ENCODE data around the gene GSTCD. TPM values are rescaled to one million over a fixed set of nuclear protein-coding genes. Genes with fewer than 3 reads are reported as not detected.
"Not testable (repeated sequence)": the region's sequence is repeated elsewhere in the genome, so short reads cannot be mapped to it uniquely, and the experiment has no call there.

GSTCD gene
- total RNA-seq, 2 experiments from 2014 or later, result 16.2 to 17.5 TPM

DNA sequence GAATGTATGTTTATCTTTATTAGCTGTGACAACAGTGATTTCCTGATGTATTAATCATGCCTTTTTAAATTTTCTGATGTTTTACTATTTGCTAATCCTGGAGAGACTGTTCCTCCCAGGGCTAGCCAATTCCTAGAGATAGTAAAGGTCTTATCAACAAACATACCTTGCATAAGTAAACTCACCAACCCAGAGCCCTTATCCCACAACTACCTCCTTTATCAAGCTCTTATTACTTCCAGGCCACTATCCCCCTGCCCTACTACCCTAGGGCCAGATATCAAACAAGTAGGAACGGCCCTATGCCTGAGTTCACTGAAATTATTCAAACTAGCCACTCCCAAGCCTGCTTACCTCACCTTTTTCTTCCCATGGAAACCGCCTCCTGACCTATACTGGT lies 128.5 kb downstream of the GSTCD start:
- CTCF ChIA-PET, result no interaction called here
- no peak for DNase-seq
- no peak overlapping the region for H3K4me3 Mint-ChIP-seq
- H3K4me1 Mint-ChIP-seq (ENCODE audit: low read depth), result no peaks in the 10 kb centered on the region
- TF ChIP-seq, protein P1, sequence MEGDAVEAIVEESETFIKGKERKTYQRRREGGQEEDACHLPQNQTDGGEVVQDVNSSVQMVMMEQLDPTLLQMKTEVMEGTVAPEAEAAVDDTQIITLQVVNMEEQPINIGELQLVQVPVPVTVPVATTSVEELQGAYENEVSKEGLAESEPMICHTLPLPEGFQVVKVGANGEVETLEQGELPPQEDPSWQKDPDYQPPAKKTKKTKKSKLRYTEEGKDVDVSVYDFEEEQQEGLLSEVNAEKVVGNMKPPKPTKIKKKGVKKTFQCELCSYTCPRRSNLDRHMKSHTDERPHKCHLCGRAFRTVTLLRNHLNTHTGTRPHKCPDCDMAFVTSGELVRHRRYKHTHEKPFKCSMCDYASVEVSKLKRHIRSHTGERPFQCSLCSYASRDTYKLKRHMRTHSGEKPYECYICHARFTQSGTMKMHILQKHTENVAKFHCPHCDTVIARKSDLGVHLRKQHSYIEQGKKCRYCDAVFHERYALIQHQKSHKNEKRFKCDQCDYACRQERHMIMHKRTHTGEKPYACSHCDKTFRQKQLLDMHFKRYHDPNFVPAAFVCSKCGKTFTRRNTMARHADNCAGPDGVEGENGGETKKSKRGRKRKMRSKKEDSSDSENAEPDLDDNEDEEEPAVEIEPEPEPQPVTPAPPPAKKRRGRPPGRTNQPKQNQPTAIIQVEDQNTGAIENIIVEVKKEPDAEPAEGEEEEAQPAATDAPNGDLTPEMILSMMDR (IDR thresholded peaks at IDR 0.05), result no peak
- H3K27me3 Mint-ChIP-seq, result no peaks in the 10 kb centered on the region
- peaks cover 26% of the 10 kb centered on the region for H3K36me3 Mint-ChIP-seq (ENCODE audit: low read depth)
- POLR2A ChIA-PET, result no interaction called here
- intact Hi-C loops (cut with micrococcal nuclease), result no loop called here
- no peak for ATAC-seq
- no peaks in the 10 kb centered on the region for H3K9me3 Mint-ChIP-seq
- H3K27ac Mint-ChIP-seq, result no peak overlapping the region

DNA sequence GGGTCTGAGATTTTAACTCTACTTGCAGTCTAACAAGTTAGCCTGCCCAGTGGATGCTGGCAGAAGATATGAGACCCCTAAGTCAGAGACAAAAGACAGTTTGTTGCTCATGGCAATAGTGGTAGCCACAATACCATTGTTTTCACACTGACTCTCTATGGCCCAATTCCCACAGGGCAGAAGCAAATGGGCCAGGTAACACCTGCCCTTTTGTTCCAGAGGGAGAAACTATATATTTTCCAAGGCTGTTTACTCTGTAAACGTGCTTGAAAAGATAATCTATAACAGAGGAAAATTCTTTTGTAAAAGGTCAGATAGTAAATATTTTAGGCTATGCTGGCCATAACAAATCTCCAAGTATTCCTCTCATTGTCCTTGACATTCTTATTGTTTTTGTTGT lies 129.5 kb downstream of the GSTCD start:
- ATAC-seq (no peak), DNase-seq (no peak)
- Mint-ChIP-seq H3K27ac (no peak overlapping the region), H3K27me3 (no peaks in the 10 kb centered on the region), H3K9me3 (no peaks in the 10 kb centered on the region), H3K4me1 (ENCODE audit: low read depth) (no peaks in the 10 kb centered on the region), H3K4me3 (no peak overlapping the region), H3K36me3 (ENCODE audit: low read depth) (peaks cover 24% of the 10 kb centered on the region)
- ChIA-PET POLR2A (no interaction called here), CTCF (no interaction called here)
- TF ChIP-seq, protein P1 (IDR thresholded peaks at IDR 0.05), result no peak
- intact Hi-C loops (cut with micrococcal nuclease), result no loop called here

DNA sequence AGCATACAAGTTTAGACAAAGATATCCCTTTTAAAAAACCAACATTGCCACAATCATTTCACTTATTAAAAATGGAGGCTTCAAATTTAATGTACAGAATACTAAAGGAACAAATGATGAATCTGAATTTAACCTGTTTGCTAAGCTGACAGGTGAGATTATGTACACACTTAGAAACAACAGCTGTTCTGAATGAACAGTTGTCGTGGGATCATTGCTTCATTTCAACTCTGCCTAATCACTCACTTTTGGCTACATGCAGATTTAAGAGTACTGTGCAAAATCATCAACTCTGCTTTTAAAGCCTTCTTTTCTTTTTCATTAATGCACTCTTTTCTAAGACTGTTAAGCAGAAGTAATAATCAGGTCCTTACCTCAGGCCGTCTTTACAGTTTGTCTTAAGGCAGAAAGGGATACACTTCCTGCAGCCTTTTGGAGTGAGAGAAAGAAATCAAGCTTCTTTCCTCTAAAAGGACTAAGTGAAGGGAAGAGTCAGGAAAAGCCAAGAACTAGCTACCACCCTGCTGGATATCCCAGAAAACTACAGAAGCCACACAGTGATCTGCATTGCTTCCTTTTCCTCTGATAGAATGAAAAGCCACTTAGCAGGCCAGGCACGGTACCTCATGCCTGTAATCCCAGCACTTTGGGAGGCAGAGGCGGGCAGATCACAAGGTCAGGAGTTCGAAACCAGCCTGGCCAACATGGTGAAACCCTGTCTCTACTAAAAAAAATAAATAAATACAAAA lies 132.0 kb downstream of the GSTCD start:
- ATAC-seq, result no peak
- H3K27me3 Mint-ChIP-seq, result no peaks in the 10 kb centered on the region
- no peaks in the 10 kb centered on the region for H3K9me3 Mint-ChIP-seq
- H3K4me3 Mint-ChIP-seq, result no peak overlapping the region
- TF ChIP-seq, protein P1 (IDR thresholded peaks at IDR 0.05), result no peak
- no peaks in the 10 kb centered on the region for H3K4me1 Mint-ChIP-seq (ENCODE audit: low read depth)
- ChIA-PET POLR2A (no interaction called here), CTCF (no interaction called here)
- intact Hi-C loops (cut with micrococcal nuclease), result no loop called here
- peaks cover 32% of the 10 kb centered on the region for H3K36me3 Mint-ChIP-seq (ENCODE audit: low read depth)
- DNase-seq, result no peak
- no peak overlapping the region for H3K27ac Mint-ChIP-seq

DNA sequence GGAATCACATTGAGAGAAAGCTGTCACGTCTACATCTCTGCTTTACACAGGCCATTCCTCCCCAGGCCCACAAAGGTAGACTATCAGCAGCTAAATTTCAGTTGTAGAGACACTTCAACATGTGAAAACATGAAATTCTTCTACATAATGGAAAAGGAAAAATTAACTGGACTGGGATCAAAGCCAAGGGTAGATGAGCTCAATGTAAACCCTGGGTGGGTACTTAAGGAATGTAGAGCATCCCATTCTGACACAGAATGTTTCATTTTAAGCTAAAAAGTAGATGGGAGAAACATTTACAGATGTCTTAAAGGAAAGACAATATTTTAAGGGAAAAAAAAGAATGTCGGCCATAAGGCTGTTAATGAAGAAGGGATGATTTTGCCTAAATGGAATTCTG lies 135.4 kb downstream of the GSTCD start:
- ChIA-PET CTCF (no interaction called here), POLR2A (no interaction called here)
- H3K4me1 Mint-ChIP-seq (ENCODE audit: low read depth), result no peaks in the 10 kb centered on the region
- no peaks in the 10 kb centered on the region for H3K9me3 Mint-ChIP-seq
- H3K4me3 Mint-ChIP-seq, result no peak overlapping the region
- TF ChIP-seq, protein P1 (IDR thresholded peaks at IDR 0.05), result no peak
- H3K36me3 Mint-ChIP-seq (ENCODE audit: low read depth), result peaks cover 17% of the 10 kb centered on the region
- intact Hi-C loops (cut with micrococcal nuclease), result no loop called here
- H3K27ac Mint-ChIP-seq, result no peak overlapping the region
- ATAC-seq (no peak), DNase-seq (no peak)
- no peaks in the 10 kb centered on the region for H3K27me3 Mint-ChIP-seq

DNA sequence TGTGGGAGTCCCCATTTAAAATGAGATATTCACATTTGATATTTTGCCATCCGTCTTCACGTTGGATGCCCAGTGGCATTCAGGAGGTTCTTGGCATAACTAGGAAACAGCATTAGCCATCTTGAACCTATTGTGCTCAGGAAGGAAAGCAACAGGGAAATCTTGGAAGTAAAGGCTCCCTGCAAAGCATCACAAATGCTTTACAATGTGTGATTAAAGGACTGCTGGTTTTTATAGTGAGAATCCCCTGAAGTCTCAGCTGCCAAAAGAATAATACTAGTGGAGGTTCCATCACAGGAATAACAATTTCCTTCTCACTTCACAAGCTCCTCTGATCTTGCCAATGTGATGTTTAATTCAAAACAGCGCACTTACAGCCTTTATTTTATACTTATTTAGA lies 137.0 kb downstream of the GSTCD start:
- POLR2A ChIA-PET, result no interaction called here
- no peak overlapping the region for H3K4me3 Mint-ChIP-seq
- intact Hi-C loops (cut with micrococcal nuclease), result no loop called here
- CTCF ChIA-PET, result no interaction called here
- no peaks in the 10 kb centered on the region for H3K9me3 Mint-ChIP-seq
- TF ChIP-seq, protein P1 (IDR thresholded peaks at IDR 0.05), result no peak
- H3K27me3 Mint-ChIP-seq, result no peaks in the 10 kb centered on the region
- ATAC-seq, result no peak
- peaks cover 10% of the 10 kb centered on the region for H3K36me3 Mint-ChIP-seq (ENCODE audit: low read depth)
- no peak for DNase-seq
- H3K27ac Mint-ChIP-seq, result no peak overlapping the region
- H3K4me1 Mint-ChIP-seq (ENCODE audit: low read depth), result no peaks in the 10 kb centered on the region

DNA sequence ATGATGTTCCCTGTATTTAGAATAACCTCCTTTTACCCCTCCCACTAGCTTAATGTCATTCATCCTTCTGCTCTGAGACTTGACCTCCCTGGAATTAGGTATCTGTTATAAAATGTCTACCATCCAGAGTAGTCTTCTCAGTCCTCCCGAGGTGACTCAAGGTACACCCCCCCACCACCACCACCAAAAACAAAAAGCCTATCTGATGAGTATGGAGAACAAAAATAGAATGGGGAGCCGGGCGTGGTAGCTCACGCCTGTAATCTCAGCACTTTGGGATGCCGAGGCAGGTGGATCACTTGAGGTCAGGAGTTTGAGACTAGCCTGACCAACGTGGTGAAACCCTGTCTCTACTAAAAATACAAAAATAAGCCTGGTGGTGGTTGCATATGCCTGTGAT lies 139.8 kb downstream of the GSTCD start:
- CTCF ChIA-PET; H3K4me3 Mint-ChIP-seq; H3K27ac Mint-ChIP-seq; H3K36me3 Mint-ChIP-seq (ENCODE audit: low read depth); intact Hi-C loops (cut with micrococcal nuclease); H3K4me1 Mint-ChIP-seq (ENCODE audit: low read depth); DNase-seq; H3K9me3 Mint-ChIP-seq; ATAC-seq; H3K27me3 Mint-ChIP-seq; POLR2A ChIA-PET: not testable (repeated sequence)
